Measurements from ENCODE around the gene C17orf114.
A peak's percentile ranks its signal among the peaks of the same experiment; 100 is the strongest.
"Not testable (repeated sequence)": the region's sequence is repeated elsewhere in the genome, so short reads cannot be mapped to it uniquely, and the experiment has no call there.

C17orf114 gene

GRCh38 chr17:4802228-4802627 is at the start of gene C17orf114:
Gene C17orf114, minus strand, starts transcription at chr17:4802328.
- DNase-seq (ENCODE audit: low read depth in 1 of 2, low spot score in 1 of 2), result no peak

GRCh38 chr17:4851084-4851483 is 49.0 kb upstream of the C17orf114 start:
- DNase-seq (ENCODE audit: low read depth in 1 of 2, low spot score in 1 of 2), result no peak

- DNase-seq (ENCODE audit: low read depth in 1 of 2, low spot score in 1 of 2), result no peak
Measured at GRCh38 chr17:4850246-4850645, 48.1 kb upstream of the C17orf114 start.

- no peak for DNase-seq (ENCODE audit: low read depth in 1 of 2, low spot score in 1 of 2)
Measured at GRCh38 chr17:4849011-4849536, 46.9 kb upstream of the C17orf114 start.

- DNase-seq (ENCODE audit: low read depth in 1 of 2, low spot score in 1 of 2), result no peak
Measured at GRCh38 chr17:4846635-4847390, 44.7 kb upstream of the C17orf114 start.

GRCh38 chr17:4845118-4845517 is 43.0 kb upstream of the C17orf114 start:
- DNase-seq (ENCODE audit: low read depth in 1 of 2, low spot score in 1 of 2), result no peak

- DNase-seq (ENCODE audit: low read depth in 1 of 2, low spot score in 1 of 2), result no peak
Measured at GRCh38 chr17:4843321-4844000, 41.3 kb upstream of the C17orf114 start.

- DNase-seq (ENCODE audit: low read depth in 1 of 2, low spot score in 1 of 2), result no peak
Measured at GRCh38 chr17:4842376-4842775, 40.2 kb upstream of the C17orf114 start.

- DNase-seq (ENCODE audit: low read depth in 1 of 2, low spot score in 1 of 2), result peak in 1 of 2 donors; percentile 9
Measured at GRCh38 chr17:4840893-4841242, 38.7 kb upstream of the C17orf114 start.

- DNase-seq (ENCODE audit: low read depth in 1 of 2, low spot score in 1 of 2), result no peak
Measured at GRCh38 chr17:4839965-4840892, 38.1 kb upstream of the C17orf114 start.

- no peak for DNase-seq (ENCODE audit: low read depth in 1 of 2, low spot score in 1 of 2)
Measured at GRCh38 chr17:4839221-4839620, 37.1 kb upstream of the C17orf114 start.

- no peak for DNase-seq (ENCODE audit: low read depth in 1 of 2, low spot score in 1 of 2)
Measured at GRCh38 chr17:4838309-4838785, 36.2 kb upstream of the C17orf114 start.

GRCh38 chr17:4837471-4838308 is 35.6 kb upstream of the C17orf114 start:
- DNase-seq (ENCODE audit: low read depth in 1 of 2, low spot score in 1 of 2), result no peak

GRCh38 chr17:4836221-4836620 is 34.1 kb upstream of the C17orf114 start:
- no peak for DNase-seq (ENCODE audit: low read depth in 1 of 2, low spot score in 1 of 2)

GRCh38 chr17:4834681-4835020 is 32.5 kb upstream of the C17orf114 start:
- no peak for DNase-seq (ENCODE audit: low read depth in 1 of 2, low spot score in 1 of 2)

GRCh38 chr17:4833941-4834680 is 32.0 kb upstream of the C17orf114 start:
- DNase-seq (ENCODE audit: low read depth in 1 of 2, low spot score in 1 of 2), result peak in 1 of 2 donors; percentile 4

- peak; percentile 76 to 81 for DNase-seq (ENCODE audit: low read depth in 1 of 2, low spot score in 1 of 2)
Measured at GRCh38 chr17:4833178-4833940, 31.2 kb upstream of the C17orf114 start, which contains the start of gene MINK1. Gene MINK1, plus strand, starts transcription at chr17:4833340. Its CDS starts 244 bp downstream, at chr17:4833584.

GRCh38 chr17:4832829-4833177 is 30.7 kb upstream of the C17orf114 start:
- not testable (repeated sequence) for DNase-seq (ENCODE audit: low read depth in 1 of 2, low spot score in 1 of 2)

GRCh38 chr17:4827399-4827798 is 25.3 kb upstream of the C17orf114 start:
- no peak for DNase-seq (ENCODE audit: low read depth in 1 of 2, low spot score in 1 of 2)
